Nephron progenitor cell (in vitro differentiated cells): ENCODE data around the gene TNC.

Source experiments
- DNase-seq: peaks from one replicate; pipeline ENCODE4 v3.0.0; 2021
- H3K27ac Mint-ChIP-seq: 2 replicates; pipeline ENCODE4 v1.8.0; 2021; ENCODE audit warnings: mild to moderate bottlenecking, moderate library complexity, mixed read lengths
- H3K27me3 Mint-ChIP-seq: 2 replicates; pipeline ENCODE4 v1.8.0; 2021; ENCODE audit warnings: mild to moderate bottlenecking, low read depth, mixed read lengths; ENCODE audit not compliant: poor library complexity
- H3K36me3 Mint-ChIP-seq: 2 replicates; pipeline ENCODE4 v1.8.0; 2021; ENCODE audit warnings: low read depth, mixed read lengths
- H3K4me1 Mint-ChIP-seq: 2 replicates; pipeline ENCODE4 v1.8.0; 2021; ENCODE audit warnings: mixed read lengths
- H3K4me3 Mint-ChIP-seq: 2 replicates; pipeline ENCODE4 v1.8.0; 2021; ENCODE audit warnings: mild to moderate bottlenecking, moderate library complexity, mixed read lengths
- H3K9me3 Mint-ChIP-seq: 2 replicates; pipeline ENCODE4 v1.8.0; 2021; ENCODE audit warnings: mild to moderate bottlenecking, moderate library complexity, mixed read lengths
- TF ChIP-seq, protein P1 (sequence below): fragments of 200-600 bp; sonication (generic); IDR thresholded peaks from 2 replicates; pipeline ENCODE4 v1.5.0; 2021; ENCODE audit warnings: antibody characterized with exemption

Gene TNC

DNA sequence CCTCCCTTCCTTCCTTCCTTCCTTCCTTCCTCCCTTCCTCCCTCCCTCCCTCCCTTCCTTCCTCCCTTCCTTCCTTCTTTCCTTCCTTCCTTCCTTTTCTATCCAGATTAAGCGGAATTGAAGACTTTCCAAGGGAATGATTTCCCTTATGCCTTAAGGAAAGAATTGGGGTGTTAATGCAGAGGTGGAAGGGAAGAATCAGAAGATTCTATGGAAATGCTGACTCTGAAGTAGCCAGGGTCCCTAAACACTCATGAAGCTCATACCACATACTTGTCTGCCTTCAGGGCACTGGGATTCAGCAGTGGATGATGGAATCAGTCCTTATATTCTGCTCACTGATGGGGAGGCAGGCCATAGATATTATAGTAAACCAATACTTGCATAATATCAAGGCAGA lies 48.2 kb downstream of the TNC start:
- H3K9me3 Mint-ChIP-seq: peaks cover 4% of the 10 kb centered on the region
- TF ChIP-seq, protein P1, sequence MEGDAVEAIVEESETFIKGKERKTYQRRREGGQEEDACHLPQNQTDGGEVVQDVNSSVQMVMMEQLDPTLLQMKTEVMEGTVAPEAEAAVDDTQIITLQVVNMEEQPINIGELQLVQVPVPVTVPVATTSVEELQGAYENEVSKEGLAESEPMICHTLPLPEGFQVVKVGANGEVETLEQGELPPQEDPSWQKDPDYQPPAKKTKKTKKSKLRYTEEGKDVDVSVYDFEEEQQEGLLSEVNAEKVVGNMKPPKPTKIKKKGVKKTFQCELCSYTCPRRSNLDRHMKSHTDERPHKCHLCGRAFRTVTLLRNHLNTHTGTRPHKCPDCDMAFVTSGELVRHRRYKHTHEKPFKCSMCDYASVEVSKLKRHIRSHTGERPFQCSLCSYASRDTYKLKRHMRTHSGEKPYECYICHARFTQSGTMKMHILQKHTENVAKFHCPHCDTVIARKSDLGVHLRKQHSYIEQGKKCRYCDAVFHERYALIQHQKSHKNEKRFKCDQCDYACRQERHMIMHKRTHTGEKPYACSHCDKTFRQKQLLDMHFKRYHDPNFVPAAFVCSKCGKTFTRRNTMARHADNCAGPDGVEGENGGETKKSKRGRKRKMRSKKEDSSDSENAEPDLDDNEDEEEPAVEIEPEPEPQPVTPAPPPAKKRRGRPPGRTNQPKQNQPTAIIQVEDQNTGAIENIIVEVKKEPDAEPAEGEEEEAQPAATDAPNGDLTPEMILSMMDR: no peak
- no peaks in the 10 kb centered on the region for H3K36me3 Mint-ChIP-seq
- no peak overlapping the region for H3K4me3 Mint-ChIP-seq
- DNase-seq: no peak
- no peak overlapping the region for H3K27ac Mint-ChIP-seq
- H3K4me1 Mint-ChIP-seq: peaks cover 11% of the 10 kb centered on the region
- H3K27me3 Mint-ChIP-seq: peaks cover 6% of the 10 kb centered on the region

DNA sequence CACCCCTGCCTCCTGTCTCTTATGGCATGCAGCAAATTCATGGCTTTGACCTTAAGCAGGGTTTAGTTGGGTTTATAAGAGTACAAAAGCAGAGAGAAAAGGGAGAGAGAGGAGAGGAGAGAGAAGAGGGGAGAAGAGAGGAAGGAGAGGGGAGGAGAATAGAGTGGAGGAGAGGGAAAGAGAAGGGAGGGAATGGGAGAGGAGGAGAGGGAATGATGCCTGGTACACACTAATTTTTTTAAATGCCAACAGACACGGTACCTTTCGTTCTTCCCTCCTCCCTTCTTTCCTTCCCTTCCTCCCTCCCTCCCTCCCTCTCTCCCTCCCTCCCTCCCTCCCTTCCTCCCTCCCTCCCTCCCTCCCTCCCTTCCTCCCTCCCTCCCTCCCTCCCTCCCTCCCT lies 48.7 kb downstream of the TNC start:
- no peaks in the 10 kb centered on the region for H3K36me3 Mint-ChIP-seq
- no peak overlapping the region for H3K4me3 Mint-ChIP-seq
- peaks cover under 1% of the 10 kb centered on the region for H3K9me3 Mint-ChIP-seq
- DNase-seq: no peak
- TF ChIP-seq, protein P1: no peak
- no peak overlapping the region for H3K27ac Mint-ChIP-seq
- H3K4me1 Mint-ChIP-seq: peaks cover 14% of the 10 kb centered on the region
- H3K27me3 Mint-ChIP-seq: peaks cover 6% of the 10 kb centered on the region

GRCh38 chr9:115068031-115068430 lies 49.9 kb downstream of the TNC start:
- DNase-seq: no peak
- Mint-ChIP-seq H3K4me1 (peaks cover 24% of the 10 kb centered on the region), H3K27me3 (peaks cover 6% of the 10 kb centered on the region), H3K9me3 (no peaks in the 10 kb centered on the region), H3K4me3 (no peak overlapping the region), H3K36me3 (no peaks in the 10 kb centered on the region), H3K27ac (no peak overlapping the region)
- TF ChIP-seq, protein P1: no peak

- DNase-seq: no peak
Observed at GRCh38 chr9:115063058-115063845, 54.7 kb downstream of the TNC start.

GRCh38 chr9:115058684-115059315 lies 59.2 kb downstream of the TNC start:
- Mint-ChIP-seq H3K36me3 (no peaks in the 10 kb centered on the region), H3K4me1 (peaks cover 5% of the 10 kb centered on the region), H3K9me3 (no peaks in the 10 kb centered on the region), H3K4me3 (no peak overlapping the region), H3K27ac (no peak overlapping the region), H3K27me3 (peaks cover 17% of the 10 kb centered on the region)
- DNase-seq: no peak
- TF ChIP-seq, protein P1: no peak

More at GRCh38 chr9:115063058-115063845, 54.7 kb downstream of the TNC start:
- Mint-ChIP-seq H3K4me3 (no peak overlapping the region), H3K27me3 (peaks cover 7% of the 10 kb centered on the region), H3K9me3 (no peaks in the 10 kb centered on the region), H3K36me3 (no peaks in the 10 kb centered on the region), H3K4me1 (peaks cover 13% of the 10 kb centered on the region), H3K27ac (no peak overlapping the region)
- TF ChIP-seq, protein P1: no peak
